ENCODE results near the gene GDF9. TPM values are rescaled to one million over a fixed set of nuclear protein-coding genes. Genes with fewer than 3 reads are reported as not detected.

The GDF9 gene
- total RNA-seq, 1 experiment from 2014 or later = 0.24 TPM

GRCh38 chr5:132839426-132840301, 26.6 kb downstream of the GDF9 start:
- H2AFZ ChIP-seq (ENCODE audit: low read length) = no peak overlapping the region
- H3K27ac ChIP-seq (ENCODE audit: insufficient read length, low read depth, low read length) = no peak overlapping the region
- H3K36me3 Mint-ChIP-seq (ENCODE audit: insufficient read depth in 1 of 3, low read depth in 3 of 3) = no peaks in the 10 kb centered on the region
- H3K14ac ChIP-seq (ENCODE audit: insufficient read depth, low read length) = no peak overlapping the region
- H3K23me2 ChIP-seq (ENCODE audit: insufficient read length, low read depth, low read length, poor library complexity, severe bottlenecking) = no peaks in the 10 kb centered on the region
- no peaks in the 10 kb centered on the region for H3K9me3 ChIP-seq (ENCODE audit: control insufficient read depth, low read depth, low read length)
- H4K8ac ChIP-seq (replicated peaks; ENCODE audit: insufficient read length, low read depth, low read length) = no peak overlapping the region
- H3K79me1 ChIP-seq (ENCODE audit: insufficient read depth, low read depth, low read length, poor library complexity, severe bottlenecking) = no peaks in the 10 kb centered on the region
- H2AK5ac ChIP-seq (ENCODE audit: insufficient read length, low read length) = no peak overlapping the region
- no peak overlapping the region for H3T11ph ChIP-seq (ENCODE audit: low read length)
- H3K9ac ChIP-seq (ENCODE audit: extremely low read depth, insufficient read length, low read length) = no peak overlapping the region
- H3K27ac Mint-ChIP-seq = no peak overlapping the region; a peak in 1 of 7 replicates
- H3K4me1 ChIP-seq (ENCODE audit: insufficient read depth, low read length) = no peaks in the 10 kb centered on the region
- H3K4me2 ChIP-seq (ENCODE audit: insufficient read depth, insufficient read length, low read length) = no peak overlapping the region
- no peak overlapping the region for H2BK12ac ChIP-seq (ENCODE audit: insufficient read length, low read depth, low read length)
- H4K20me1 ChIP-seq (ENCODE audit: control insufficient read depth, insufficient read depth, insufficient read length) = no peaks in the 10 kb centered on the region
- no peak overlapping the region for H3K4me3 Mint-ChIP-seq
- no peak overlapping the region for H3K4ac ChIP-seq (ENCODE audit: low read depth, low read length)
- WGBS (ENCODE audit: extremely low coverage, insufficient read length, low lambda C conversion rate) = no CpG with 5 or more reads among the region's 8 CpGs
- H3K27me3 Mint-ChIP-seq (ENCODE audit: low read depth) = peaks cover 2% of the 10 kb centered on the region
- no peak overlapping the region for H3K56ac ChIP-seq (ENCODE audit: insufficient read length, low read depth, low read length)
- no peaks in the 10 kb centered on the region for H3K79me2 ChIP-seq (ENCODE audit: insufficient read depth, low read length)
- DNase-seq = no peak
- TF ChIP-seq, protein P1, sequence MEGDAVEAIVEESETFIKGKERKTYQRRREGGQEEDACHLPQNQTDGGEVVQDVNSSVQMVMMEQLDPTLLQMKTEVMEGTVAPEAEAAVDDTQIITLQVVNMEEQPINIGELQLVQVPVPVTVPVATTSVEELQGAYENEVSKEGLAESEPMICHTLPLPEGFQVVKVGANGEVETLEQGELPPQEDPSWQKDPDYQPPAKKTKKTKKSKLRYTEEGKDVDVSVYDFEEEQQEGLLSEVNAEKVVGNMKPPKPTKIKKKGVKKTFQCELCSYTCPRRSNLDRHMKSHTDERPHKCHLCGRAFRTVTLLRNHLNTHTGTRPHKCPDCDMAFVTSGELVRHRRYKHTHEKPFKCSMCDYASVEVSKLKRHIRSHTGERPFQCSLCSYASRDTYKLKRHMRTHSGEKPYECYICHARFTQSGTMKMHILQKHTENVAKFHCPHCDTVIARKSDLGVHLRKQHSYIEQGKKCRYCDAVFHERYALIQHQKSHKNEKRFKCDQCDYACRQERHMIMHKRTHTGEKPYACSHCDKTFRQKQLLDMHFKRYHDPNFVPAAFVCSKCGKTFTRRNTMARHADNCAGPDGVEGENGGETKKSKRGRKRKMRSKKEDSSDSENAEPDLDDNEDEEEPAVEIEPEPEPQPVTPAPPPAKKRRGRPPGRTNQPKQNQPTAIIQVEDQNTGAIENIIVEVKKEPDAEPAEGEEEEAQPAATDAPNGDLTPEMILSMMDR (conservative IDR thresholded peaks at IDR 0.05) = no peak
- no peaks in the 10 kb centered on the region; a peak in 1 of 4 replicates for H3K4me1 Mint-ChIP-seq
- H2BK5ac ChIP-seq (ENCODE audit: insufficient read length, low read length) = no peak overlapping the region
- no peak overlapping the region for H4K5ac ChIP-seq (ENCODE audit: insufficient read length, low read depth, low read length)
- no peak overlapping the region for H2BK15ac ChIP-seq (ENCODE audit: low read depth, low read length)
- no peaks in the 10 kb centered on the region for H3K27me3 ChIP-seq (ENCODE audit: insufficient read depth, low read length)
- no peak overlapping the region for H4K91ac ChIP-seq (ENCODE audit: insufficient read length, low read depth, low read length)
- H3K18ac ChIP-seq (ENCODE audit: insufficient read length, low read depth, low read length) = no peak overlapping the region
- H3K23ac ChIP-seq (ENCODE audit: insufficient read length, low read depth, low read length) = no peak overlapping the region
- H3K9me3 Mint-ChIP-seq = no peaks in the 10 kb centered on the region
- H2BK120ac ChIP-seq (ENCODE audit: low read depth, low read length, poor library complexity, severe bottlenecking) = no peak overlapping the region
- H2BK20ac ChIP-seq (ENCODE audit: low read depth, low read length, poor library complexity, severe bottlenecking) = no peak overlapping the region
